ENCODE data around the gene SETD2. TPM values are rescaled to one million over a fixed set of nuclear protein-coding genes. Genes with fewer than 3 reads are reported as not detected.

Gene SETD2
- total and polyA plus RNA-seq, 2 donors (not counting 1 experiment from before 2014, with no cell fraction given): 22.5 to 35.3 TPM

DNA sequence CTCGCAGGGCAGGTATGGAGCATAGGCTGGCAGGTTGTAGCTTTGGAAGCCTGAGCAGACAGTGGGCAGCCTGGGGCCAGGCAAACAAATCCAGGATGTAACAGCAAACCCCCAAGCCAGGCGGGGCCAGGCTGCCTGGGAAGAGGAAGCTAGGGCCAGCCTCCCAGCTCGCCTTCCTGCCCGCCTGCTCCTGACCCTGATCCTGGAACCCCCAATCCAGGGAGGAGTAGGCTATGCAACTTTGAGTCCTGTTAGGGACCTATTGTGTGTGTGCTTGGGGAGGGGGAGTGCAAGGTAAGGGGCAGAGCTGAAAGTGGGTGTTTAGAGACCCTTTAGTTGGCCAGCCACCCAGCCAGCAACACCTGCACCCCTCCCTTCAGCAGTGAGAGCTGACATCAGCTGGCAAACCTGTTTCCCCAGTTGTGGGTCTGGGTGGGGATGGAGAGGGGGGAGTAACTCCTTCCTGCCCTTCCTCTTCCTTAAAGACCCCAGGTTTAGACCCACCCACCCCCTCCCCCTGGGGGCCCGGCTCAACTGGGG, 181.9 kb downstream of the SETD2 start:
- H3K36me3 ChIP-seq (ENCODE audit: control insufficient read depth, insufficient read depth, low read length): no peaks in the 10 kb centered on the region
- TF ChIP-seq, protein P1, sequence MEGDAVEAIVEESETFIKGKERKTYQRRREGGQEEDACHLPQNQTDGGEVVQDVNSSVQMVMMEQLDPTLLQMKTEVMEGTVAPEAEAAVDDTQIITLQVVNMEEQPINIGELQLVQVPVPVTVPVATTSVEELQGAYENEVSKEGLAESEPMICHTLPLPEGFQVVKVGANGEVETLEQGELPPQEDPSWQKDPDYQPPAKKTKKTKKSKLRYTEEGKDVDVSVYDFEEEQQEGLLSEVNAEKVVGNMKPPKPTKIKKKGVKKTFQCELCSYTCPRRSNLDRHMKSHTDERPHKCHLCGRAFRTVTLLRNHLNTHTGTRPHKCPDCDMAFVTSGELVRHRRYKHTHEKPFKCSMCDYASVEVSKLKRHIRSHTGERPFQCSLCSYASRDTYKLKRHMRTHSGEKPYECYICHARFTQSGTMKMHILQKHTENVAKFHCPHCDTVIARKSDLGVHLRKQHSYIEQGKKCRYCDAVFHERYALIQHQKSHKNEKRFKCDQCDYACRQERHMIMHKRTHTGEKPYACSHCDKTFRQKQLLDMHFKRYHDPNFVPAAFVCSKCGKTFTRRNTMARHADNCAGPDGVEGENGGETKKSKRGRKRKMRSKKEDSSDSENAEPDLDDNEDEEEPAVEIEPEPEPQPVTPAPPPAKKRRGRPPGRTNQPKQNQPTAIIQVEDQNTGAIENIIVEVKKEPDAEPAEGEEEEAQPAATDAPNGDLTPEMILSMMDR (conservative IDR thresholded peaks at IDR 0.05 in 1 of 2, IDR thresholded peaks at IDR 0.05 in 1 of 2; ENCODE audit: low read depth in 1 of 2, low read length in 2 of 2): no peak
- TF ChIP-seq EZH2 (IDR thresholded peaks at IDR 0.05; ENCODE audit: low read length, missing control alignments): no peak
- no peak overlapping the region for H2AFZ ChIP-seq (ENCODE audit: low read length)
- H3K27ac ChIP-seq (ENCODE audit: insufficient read depth, low read length): no peak overlapping the region
- H3K79me2 ChIP-seq (ENCODE audit: control insufficient read depth, insufficient read depth, low read length): no peaks in the 10 kb centered on the region
- H3K9me3 ChIP-seq (ENCODE audit: control insufficient read depth, insufficient read depth, low read depth, low read length): no peaks in the 10 kb centered on the region
- H4K20me1 ChIP-seq (ENCODE audit: control insufficient read depth, extremely low read depth, insufficient read depth, low read length): no peaks in the 10 kb centered on the region
- H3K4me3 ChIP-seq (replicated peaks in 1 of 4; ENCODE audit: control extremely low read depth in 1 of 4, insufficient read depth in 1 of 4, low read depth in 3 of 4, low read length in 4 of 4): no peak overlapping the region
- no peak for DNase-seq (ENCODE audit: low read depth in 2 of 2)
- H3K4me2 ChIP-seq (ENCODE audit: extremely low read depth, insufficient read depth, low read length): no peak overlapping the region
- peaks cover 7% of the 10 kb centered on the region for H3K4me1 ChIP-seq (ENCODE audit: control insufficient read depth, extremely low read depth, insufficient read depth, low read length)
- no peak overlapping the region for H3K9ac ChIP-seq (ENCODE audit: insufficient read depth, low read length)
- no peaks in the 10 kb centered on the region for H3K27me3 ChIP-seq (ENCODE audit: control insufficient read depth, insufficient read depth, low read length)

DNA sequence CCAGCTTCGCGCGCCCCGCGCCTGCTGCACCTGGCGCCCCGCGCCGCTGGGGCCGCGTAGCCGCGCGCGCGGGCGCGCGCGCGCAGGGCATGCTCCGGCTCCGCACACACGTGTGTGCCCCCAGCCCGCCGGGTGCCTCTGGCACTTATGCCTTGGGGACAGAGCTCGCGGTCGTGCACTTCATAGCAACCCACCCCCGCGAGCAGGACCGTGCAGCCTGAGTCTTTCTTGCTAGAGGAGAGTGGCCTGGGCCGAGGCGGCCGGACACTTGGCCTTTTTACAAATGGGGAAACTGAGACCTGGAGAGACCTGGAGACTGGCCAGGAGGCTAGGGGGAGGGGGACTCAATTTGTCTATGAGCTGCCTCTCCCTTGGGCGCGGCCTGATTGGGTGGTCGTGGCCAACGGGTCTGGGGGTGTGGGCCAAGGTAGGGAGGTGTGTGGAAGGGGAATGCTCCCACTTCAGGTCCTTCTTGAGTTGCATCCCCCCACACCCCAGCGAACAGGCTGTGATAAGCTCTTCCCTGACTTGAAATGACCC, 183.9 kb downstream of the SETD2 start:
- Histone ChIP-seq H3K27me3 (ENCODE audit: control insufficient read depth, insufficient read depth, low read length) (no peaks in the 10 kb centered on the region), H3K36me3 (ENCODE audit: control insufficient read depth, insufficient read depth, low read length) (no peaks in the 10 kb centered on the region), H3K4me2 (ENCODE audit: extremely low read depth, insufficient read depth, low read length) (peak overlapping the region; percentile 80), H3K79me2 (ENCODE audit: control insufficient read depth, insufficient read depth, low read length) (peaks cover 11% of the 10 kb centered on the region), H2AFZ (ENCODE audit: low read length) (peak overlapping the region; percentile 51), H3K4me3 (replicated peaks in 1 of 4; ENCODE audit: control extremely low read depth in 1 of 4, insufficient read depth in 1 of 4, low read depth in 3 of 4, low read length in 4 of 4) (peak overlapping the region; percentile 46 to 67 (median 57)), H3K9ac (ENCODE audit: insufficient read depth, low read length) (peak overlapping the region; percentile 30), H3K4me1 (ENCODE audit: control insufficient read depth, extremely low read depth, insufficient read depth, low read length) (peaks cover 7% of the 10 kb centered on the region), H3K9me3 (ENCODE audit: control insufficient read depth, insufficient read depth, low read depth, low read length) (no peaks in the 10 kb centered on the region), H4K20me1 (ENCODE audit: control insufficient read depth, extremely low read depth, insufficient read depth, low read length) (no peaks in the 10 kb centered on the region), H3K27ac (ENCODE audit: insufficient read depth, low read length) (no peak overlapping the region)
- no peak for TF ChIP-seq EZH2 (IDR thresholded peaks at IDR 0.05; ENCODE audit: low read length, missing control alignments)
- TF ChIP-seq, protein P1 (conservative IDR thresholded peaks at IDR 0.05 in 1 of 2, IDR thresholded peaks at IDR 0.05 in 1 of 2; ENCODE audit: low read depth in 1 of 2, low read length in 2 of 2): no peak
- no peak for DNase-seq (ENCODE audit: low read depth in 2 of 2)

DNA sequence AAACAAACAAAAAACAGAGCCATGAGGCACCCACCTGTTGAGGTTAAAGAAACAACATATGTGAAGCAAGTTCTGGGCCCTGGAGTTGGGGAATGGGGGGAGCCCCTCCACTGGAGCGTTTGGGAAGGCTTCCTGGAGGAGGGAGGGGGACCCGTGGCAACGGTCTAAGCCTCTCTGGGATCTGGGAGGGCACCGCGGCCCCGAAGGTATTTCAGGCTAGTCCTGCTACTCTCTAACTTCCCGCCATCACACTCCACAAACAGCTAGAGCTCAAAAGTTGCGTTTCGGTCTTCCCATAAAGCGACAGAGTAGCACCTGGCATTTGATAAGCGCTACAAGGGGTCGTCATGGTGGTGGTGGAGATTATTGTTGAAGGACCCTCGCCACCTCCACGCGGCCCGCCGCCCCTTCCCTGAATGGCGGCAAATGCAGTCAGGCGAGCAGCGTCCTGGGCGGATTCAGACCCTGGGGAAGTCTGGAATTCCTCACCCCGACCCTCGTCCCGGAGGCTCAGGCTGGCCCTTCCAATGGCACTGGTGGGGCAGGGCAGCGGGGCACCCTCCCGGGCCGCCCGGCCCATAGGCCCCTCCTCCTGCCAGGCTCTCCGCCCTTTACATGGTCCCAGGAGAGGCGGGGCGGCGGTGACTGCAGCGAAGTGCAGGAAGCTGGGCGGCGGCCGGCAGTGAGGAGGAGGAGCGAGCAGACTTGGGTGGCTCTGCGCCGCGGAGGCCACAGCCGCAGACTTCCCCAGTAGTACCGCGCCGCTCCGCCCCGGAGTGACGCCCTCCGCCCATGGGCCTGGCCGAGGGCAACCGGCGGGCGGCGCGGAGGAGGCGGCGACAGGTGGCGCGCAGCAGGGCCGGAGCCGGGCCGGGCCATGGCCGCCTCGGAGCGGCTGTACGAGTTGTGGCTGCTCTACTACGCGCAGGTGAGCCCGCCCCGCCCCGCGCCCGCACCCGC, 184.6 kb downstream of the SETD2 start, which contains the start of gene NBEAL2:
Gene NBEAL2 (plus strand): TSS at position 682 of the 960 bp plus-strand sequence. CDS start 196 bp downstream, at position 878.
- Histone ChIP-seq H3K4me2 (ENCODE audit: extremely low read depth, insufficient read depth, low read length) (peak within 1 kb of the TSS; percentile 96), H3K79me2 (ENCODE audit: control insufficient read depth, insufficient read depth, low read length) (peaks cover 19% of the 10 kb centered on the region), H3K9ac (ENCODE audit: insufficient read depth, low read length) (peak within 1 kb of the TSS; percentile 59), H3K27ac (ENCODE audit: insufficient read depth, low read length) (peak within 1 kb of the TSS; percentile 34), H3K4me1 (ENCODE audit: control insufficient read depth, extremely low read depth, insufficient read depth, low read length) (peaks cover 7% of the 10 kb centered on the region), H3K9me3 (ENCODE audit: control insufficient read depth, insufficient read depth, low read depth, low read length) (no peaks in the 10 kb centered on the region), H3K27me3 (ENCODE audit: control insufficient read depth, insufficient read depth, low read length) (no peaks in the 10 kb centered on the region), H4K20me1 (ENCODE audit: control insufficient read depth, extremely low read depth, insufficient read depth, low read length) (no peaks in the 10 kb centered on the region), H2AFZ (ENCODE audit: low read length) (peak within 1 kb of the TSS; percentile 90), H3K4me3 (replicated peaks in 1 of 4; ENCODE audit: control extremely low read depth in 1 of 4, insufficient read depth in 1 of 4, low read depth in 3 of 4, low read length in 4 of 4) (peak within 1 kb of the TSS; percentile 60 to 78 (median 69)), H3K36me3 (ENCODE audit: control insufficient read depth, insufficient read depth, low read length) (no peaks in the 10 kb centered on the region)
- TF ChIP-seq, protein P1 (conservative IDR thresholded peaks at IDR 0.05 in 1 of 2, IDR thresholded peaks at IDR 0.05 in 1 of 2; ENCODE audit: low read depth in 1 of 2, low read length in 2 of 2): no peak
- no peak for TF ChIP-seq EZH2 (IDR thresholded peaks at IDR 0.05; ENCODE audit: low read length, missing control alignments)
- peak; percentile 88 to 90 for DNase-seq (ENCODE audit: low read depth in 2 of 2)

All from fibroblast of lung (primary cell).